PFSK-1 (cell line): ENCODE results near the gene USP32.

ENCODE experiments used
- FOXP2 ChIP-seq: optimal IDR thresholded peaks from 2 replicates; pipeline ENCODE3; 2011; ENCODE audit warnings: borderline replicate concordance, control low read depth, inconsistent platforms; ENCODE audit not compliant: insufficient read depth; ENCODE audit errors: extremely low read length, extremely low read depth
- POLR2AphosphoS5 ChIP-seq: IDR thresholded peaks from 2 replicates; pipeline ENCODE4 v1.6.1; 2012; ENCODE audit warnings: low read depth, mild to moderate bottlenecking, control low read depth, low read length, moderate library complexity
- SIN3A ChIP-seq: IDR thresholded peaks from 2 replicates; pipeline ENCODE4 v1.6.1; 2012; ENCODE audit warnings: mild to moderate bottlenecking, low read length, moderate library complexity, borderline replicate concordance; ENCODE audit not compliant: insufficient read depth
- TAF1 ChIP-seq: IDR thresholded peaks from 2 replicates; pipeline ENCODE4 v1.6.1; 2012; ENCODE audit warnings: low read length, control low read depth, borderline replicate concordance; ENCODE audit not compliant: insufficient read depth
- TF ChIP-seq, protein P1 (sequence below), 2 experiments: IDR thresholded peaks; 2 replicates each; pipeline versions ENCODE4 v1.6.1 to v1.8.0; 2011 to 2012; ENCODE audit warnings: low read depth in 2 of 2, low read length in 2 of 2, control low read depth in 1 of 2, inconsistent platforms in 1 of 2, mild to moderate bottlenecking in 1 of 2, moderate library complexity in 1 of 2; ENCODE audit not compliant: insufficient read depth in 1 of 2

USP32 gene

DNA sequence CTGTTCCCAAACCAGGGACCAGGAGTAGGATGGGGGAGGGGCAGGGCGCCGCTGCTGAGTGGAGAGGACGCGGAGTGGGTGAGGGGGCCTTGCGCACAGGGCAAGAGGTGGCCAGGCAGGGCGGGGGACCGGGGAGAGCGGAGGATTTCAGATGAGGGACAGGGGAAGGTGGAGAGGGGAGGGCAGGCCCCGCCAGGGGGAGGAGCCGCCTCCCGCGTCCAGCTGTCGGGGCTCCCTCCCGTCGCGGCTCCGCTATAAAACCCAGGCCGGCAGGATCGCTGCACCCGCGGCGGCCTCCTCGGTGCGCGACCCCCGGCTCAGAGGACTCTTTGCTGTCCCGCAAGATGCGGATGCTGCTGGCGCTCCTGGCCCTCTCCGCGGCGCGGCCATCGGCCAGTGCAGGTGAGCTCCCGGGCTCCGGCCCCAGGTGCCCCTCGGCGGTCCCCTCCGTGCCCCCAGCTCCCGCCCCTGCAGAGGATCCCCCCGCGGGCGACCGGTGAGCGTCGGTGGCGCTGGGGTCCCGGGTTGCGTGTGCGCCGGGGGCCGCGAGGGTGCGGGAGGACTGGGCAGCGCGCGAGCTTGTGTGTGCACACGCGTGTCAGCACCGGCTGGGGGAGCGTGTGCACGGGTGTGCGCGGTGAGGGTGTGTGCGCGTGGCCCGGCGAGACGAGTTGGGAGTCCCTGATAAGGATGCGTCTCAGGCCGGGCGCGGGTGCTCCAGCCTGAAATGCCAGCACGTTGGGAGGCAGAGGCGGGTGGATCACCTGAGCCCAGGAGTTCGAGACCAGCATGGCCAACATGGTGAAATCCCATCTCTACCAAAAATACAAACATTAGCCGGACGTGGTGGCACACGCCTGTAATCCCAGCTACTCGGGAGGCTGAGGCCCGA, 242.0 kb downstream of the USP32 start, which contains the start of gene CA4:
CA4 (plus strand) TSS at position 283 of the 892 bp plus-strand sequence; CDS start at position 345, 62 bp downstream.
- no peak for TF ChIP-seq SIN3A
- TF ChIP-seq, protein P1, sequence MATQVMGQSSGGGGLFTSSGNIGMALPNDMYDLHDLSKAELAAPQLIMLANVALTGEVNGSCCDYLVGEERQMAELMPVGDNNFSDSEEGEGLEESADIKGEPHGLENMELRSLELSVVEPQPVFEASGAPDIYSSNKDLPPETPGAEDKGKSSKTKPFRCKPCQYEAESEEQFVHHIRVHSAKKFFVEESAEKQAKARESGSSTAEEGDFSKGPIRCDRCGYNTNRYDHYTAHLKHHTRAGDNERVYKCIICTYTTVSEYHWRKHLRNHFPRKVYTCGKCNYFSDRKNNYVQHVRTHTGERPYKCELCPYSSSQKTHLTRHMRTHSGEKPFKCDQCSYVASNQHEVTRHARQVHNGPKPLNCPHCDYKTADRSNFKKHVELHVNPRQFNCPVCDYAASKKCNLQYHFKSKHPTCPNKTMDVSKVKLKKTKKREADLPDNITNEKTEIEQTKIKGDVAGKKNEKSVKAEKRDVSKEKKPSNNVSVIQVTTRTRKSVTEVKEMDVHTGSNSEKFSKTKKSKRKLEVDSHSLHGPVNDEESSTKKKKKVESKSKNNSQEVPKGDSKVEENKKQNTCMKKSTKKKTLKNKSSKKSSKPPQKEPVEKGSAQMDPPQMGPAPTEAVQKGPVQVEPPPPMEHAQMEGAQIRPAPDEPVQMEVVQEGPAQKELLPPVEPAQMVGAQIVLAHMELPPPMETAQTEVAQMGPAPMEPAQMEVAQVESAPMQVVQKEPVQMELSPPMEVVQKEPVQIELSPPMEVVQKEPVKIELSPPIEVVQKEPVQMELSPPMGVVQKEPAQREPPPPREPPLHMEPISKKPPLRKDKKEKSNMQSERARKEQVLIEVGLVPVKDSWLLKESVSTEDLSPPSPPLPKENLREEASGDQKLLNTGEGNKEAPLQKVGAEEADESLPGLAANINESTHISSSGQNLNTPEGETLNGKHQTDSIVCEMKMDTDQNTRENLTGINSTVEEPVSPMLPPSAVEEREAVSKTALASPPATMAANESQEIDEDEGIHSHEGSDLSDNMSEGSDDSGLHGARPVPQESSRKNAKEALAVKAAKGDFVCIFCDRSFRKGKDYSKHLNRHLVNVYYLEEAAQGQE (IDR thresholded peaks at IDR 0.05; ENCODE audit: insufficient read depth in 1 of 2, low read depth in 2 of 2, low read length in 2 of 2), result no peak

- TF ChIP-seq, protein P1 (IDR thresholded peaks at IDR 0.05; ENCODE audit: insufficient read depth in 1 of 2, low read depth in 2 of 2, low read length in 2 of 2), result no peak
- TF ChIP-seq FOXP2, result no peak
- TF ChIP-seq POLR2AphosphoS5, result no peak
- no peak for TF ChIP-seq TAF1
- no peak for TF ChIP-seq SIN3A
Measured at GRCh38 chr17:60148373-60148772, 243.6 kb downstream of the USP32 start.

DNA sequence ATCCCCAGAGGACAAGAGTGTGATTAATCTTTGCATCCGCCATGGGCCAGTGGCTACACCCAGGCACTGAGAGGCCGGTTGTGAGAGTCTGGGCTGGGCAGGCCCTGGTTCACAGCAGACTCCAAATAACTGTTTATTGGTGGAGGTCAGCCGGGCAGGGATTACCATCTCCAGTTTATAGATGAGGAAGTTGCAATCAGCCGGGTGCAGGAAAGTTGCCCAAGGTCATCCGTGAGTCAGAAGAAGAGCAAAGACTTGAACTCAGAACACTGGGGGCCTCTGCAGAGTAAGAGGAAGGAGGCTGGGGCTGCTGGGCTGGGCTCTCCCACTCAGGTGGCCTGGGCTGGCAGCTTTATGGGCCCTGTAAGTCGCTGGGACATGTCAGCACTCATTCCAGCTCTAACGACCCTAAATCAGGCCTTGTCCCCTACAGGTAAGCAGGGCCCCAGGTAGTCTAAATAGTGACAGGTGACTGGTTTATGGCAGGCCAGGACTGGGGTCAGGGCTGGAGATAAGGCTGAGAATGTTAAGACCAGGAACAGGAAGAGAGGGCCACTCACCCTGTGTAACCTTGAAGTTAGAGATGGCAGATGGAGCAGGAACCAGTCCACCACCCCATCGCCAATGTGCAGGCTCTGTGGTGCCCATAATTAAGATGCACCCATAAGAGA, 244.2 kb downstream of the USP32 start:
- TF ChIP-seq POLR2AphosphoS5, result no peak
- TF ChIP-seq SIN3A, result no peak
- no peak for TF ChIP-seq FOXP2
- TF ChIP-seq TAF1, result no peak
- TF ChIP-seq, protein P1 (IDR thresholded peaks at IDR 0.05; ENCODE audit: insufficient read depth in 1 of 2, low read depth in 2 of 2, low read length in 2 of 2), result no peak

- TF ChIP-seq POLR2AphosphoS5, result no peak
Measured at GRCh38 chr17:60146206-60146605, 245.7 kb downstream of the USP32 start.

GRCh38 chr17:60145006-60145935, 246.7 kb downstream of the USP32 start:
- TF ChIP-seq, protein P1 (IDR thresholded peaks at IDR 0.05; ENCODE audit: insufficient read depth in 1 of 2, low read depth in 2 of 2, low read length in 2 of 2), result no peak
- TF ChIP-seq TAF1 (no peak), POLR2AphosphoS5 (no peak), SIN3A (no peak), FOXP2 (no peak)
